Fibroblast of skin of left biceps (primary cell): ENCODE measurements around the gene FBXL13.
"Not testable (repeated sequence)": the region's sequence is repeated elsewhere in the genome, so short reads cannot be mapped to it uniquely, and the experiment has no call there.

ENCODE experiments used
- DNase-seq, 2 experiments: peaks; one replicate each; pipeline ENCODE4 v3.0.0-alpha.2; 2013; ENCODE audit warnings: low read depth in 2 of 2

The FBXL13 gene

DNA sequence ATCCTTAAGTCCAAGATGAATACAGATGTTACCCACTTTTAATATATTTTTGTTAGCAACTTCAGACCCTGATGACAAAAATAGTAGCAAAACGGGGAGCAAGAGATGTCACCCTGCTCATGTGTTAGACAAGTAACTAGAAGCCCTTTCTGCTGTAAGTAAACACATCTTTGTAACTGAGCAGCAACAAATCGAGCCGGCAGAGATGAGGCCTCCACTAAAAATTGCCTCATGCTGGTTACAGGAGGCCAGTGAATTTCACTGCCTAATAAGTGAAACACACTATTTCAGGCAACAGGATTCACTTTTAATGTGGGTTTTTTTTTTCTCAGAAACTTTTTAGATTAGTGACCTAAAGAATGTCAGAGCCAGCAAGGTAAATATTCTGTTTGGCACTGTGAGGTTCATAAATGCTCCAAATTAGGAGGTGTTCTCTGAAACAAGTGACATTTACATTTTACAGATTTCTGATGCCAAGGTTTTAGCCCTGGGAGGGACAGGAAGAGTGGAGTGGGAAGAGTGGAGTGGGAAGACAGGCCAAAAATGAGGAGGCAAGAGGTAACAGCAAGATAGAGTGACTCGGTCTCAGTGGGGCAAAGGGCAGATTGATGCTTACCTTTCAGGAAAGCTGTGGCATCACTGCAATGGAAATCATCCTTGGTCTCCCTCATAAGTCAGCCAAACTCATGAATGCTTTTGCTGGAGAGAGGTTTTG lies 215.4 kb downstream of the FBXL13 start:
- DNase-seq, result no peak

DNA sequence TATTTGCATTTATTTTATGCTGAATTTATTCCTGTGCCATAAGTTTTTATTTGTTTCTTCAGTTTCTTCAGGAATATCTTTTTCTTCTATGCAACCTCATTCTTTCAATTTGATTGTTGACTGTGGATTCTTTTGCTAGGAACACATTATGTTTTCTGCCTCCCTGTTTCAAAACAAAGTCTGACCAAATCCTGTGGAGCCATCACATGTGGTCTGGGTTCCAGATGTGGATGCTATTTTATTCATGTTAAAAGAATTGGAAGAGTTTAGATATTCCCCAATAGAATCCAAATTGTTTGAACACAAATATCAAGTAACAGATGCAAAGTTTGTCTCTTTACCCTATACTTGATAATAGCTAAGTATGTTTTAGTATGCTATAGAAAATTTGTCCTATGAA lies 218.6 kb downstream of the FBXL13 start:
- no peak for DNase-seq

- no peak for DNase-seq
Measured at GRCh38 chr7:102849538-102849937, 225.1 kb downstream of the FBXL13 start.

- DNase-seq, result peak; percentile 80 to 81
Measured at GRCh38 chr7:102849079-102849478, 225.5 kb downstream of the FBXL13 start.

GRCh38 chr7:102845346-102845745 lies 229.2 kb downstream of the FBXL13 start:
- DNase-seq, result no peak

- DNase-seq, result no peak
Measured at GRCh38 chr7:102843850-102844249, 230.7 kb downstream of the FBXL13 start.

DNA sequence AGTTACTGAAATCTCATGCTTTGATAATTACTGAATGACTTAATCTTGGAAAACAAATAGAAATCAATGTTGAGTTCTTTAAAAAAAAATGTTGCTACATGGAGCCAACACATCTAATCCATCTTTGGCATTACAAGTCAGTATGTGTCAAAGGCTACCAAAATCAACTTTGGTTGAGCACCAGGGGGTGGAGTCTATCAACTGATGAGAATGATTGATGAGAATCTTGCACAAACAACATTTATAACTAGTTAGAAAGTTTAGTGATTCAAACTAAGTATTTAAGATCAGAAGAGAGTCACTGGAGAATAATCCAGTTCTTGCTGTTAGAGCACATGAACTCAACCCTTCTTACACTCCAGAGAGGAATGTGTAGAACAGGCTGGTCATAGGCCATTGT lies 232.3 kb downstream of the FBXL13 start:
- no peak for DNase-seq

DNA sequence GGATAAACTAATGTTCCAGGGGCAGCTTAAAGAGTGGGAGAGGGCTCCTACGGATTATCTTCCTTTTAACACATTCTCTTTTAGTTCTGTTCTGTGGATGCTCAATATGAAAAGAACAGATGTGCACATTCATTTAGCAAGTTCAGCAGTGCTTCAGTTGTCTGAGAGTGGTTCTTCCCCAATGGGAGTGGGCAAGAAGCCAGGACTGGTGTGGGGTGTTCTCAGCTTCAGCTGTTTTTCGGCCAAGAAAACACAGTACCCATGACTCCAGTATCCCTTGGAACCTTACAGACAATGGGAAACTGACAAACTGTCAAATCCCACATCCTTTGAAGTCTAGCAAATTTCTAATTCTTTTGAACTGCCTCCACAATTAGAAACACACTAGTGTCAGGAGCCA lies 233.3 kb downstream of the FBXL13 start:
- DNase-seq, result no peak

- DNase-seq, result no peak
Measured at GRCh38 chr7:102840404-102840803, 234.2 kb downstream of the FBXL13 start.

- DNase-seq, result not testable (repeated sequence)
Measured at GRCh38 chr7:102838572-102839101, 236.0 kb downstream of the FBXL13 start.

DNA sequence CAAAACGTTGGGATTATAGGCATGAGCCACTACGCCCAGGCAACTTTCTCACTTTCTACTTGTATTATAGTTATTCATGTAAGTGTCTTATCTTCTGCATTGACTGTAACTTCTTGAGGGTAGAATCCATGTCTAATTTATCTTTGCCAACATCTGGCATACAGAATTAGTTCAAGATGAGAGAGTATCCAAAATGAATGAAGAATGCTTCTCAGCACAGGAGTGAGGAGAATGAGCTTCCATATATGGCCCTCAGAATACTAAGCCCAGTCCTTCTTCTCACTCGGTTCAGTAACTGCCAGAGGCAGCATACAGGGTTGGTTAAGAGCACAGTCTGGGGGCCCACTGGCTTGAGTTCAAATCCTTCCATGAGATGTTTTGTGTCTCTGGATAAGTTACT lies 236.8 kb downstream of the FBXL13 start:
- DNase-seq, result no peak

- no peak for DNase-seq
Measured at GRCh38 chr7:102836977-102837376, 237.6 kb downstream of the FBXL13 start.

DNA sequence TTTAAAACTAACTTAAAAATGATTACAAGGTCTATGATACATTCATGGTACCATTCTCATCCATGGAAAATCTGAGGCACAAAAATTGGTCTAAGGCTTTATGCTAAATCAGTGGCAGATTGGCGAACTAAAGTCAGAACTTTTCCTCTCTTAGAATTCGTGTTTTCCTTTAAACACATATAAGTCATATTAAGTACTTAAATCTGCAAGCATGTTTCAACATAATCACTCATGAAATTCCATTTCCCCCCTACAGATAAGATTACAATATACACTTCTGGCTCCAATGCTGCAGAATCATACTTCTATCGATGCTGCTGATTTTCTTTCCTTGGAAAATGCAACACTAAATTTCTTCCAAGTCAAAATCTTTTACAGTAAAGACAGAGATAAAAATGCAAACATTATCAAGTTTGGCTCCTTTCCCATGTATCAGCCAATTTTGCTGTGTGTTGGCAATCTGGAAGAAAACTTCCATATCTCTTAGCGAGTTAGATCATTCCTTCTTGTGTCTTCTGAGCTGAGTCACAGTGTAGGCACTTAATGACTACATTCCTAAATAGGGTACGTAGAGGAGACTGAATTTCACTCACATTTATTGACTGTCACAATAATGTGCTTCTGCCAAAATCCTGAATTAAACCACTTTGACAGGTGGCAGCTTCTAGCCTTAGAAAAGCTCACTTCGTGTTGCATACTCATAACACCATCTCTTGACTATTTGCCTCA lies 238.2 kb downstream of the FBXL13 start:
- peak; percentile 75 to 82 for DNase-seq

DNA sequence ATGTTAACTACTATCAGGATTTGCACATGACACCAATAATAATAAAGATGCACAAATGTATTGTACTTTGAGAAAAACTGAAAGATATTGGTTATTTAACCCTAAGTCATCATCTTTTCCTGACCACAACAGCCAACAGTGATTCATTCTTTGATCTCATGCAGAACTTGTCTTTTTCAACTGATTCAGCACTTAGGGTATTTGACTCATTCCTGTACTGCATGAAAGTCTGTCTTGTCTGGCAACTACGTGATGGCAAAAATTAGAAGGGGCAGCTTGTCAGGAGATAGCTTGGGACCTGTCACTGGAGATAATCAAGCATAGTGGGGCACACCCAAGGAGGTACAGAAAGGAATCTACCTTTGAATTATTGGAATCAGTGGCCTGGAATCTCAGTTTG lies 239.6 kb downstream of the FBXL13 start:
- no peak for DNase-seq

DNA sequence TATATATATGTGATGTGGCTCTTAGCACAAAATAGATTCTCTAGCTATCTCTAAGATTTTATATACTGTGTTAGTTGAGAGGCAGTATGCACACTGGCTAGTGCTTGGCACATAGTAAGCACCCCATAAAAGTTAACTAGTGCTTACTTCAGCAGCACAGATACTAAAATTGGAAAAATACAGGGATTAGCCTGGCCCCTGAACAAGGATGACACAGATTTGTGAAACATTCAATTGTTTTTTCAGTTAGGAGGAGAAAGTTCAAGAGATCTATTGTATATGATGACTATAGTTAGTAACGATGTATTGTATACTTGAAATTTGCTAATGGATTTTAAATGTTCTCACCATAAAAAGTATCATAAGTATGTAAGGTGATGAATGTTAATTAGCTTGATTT lies 240.1 kb downstream of the FBXL13 start:
- DNase-seq, result no peak

- DNase-seq, result no peak
Measured at GRCh38 chr7:102833343-102833742, 241.3 kb downstream of the FBXL13 start.

- DNase-seq, result no peak
Measured at GRCh38 chr7:102832674-102833073, 241.9 kb downstream of the FBXL13 start.

DNA sequence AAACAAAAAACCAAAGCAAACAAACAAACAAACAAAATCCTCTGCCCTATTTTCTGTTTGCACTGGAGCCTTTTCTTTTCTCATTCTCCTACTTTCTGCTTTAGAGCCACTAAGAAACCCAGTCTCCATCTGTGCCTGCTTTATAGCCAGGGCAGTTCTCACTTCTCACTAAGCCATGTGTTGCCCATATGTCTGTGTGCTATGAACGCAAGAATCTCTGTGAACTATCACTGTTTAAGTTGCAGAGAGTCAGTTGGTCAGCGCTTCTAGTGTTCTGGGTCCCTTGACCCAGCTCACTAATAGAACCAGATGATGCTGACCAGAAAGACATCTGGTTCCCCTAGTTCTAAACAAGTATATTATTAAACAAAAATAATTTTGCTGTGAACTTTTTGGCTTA lies 244.4 kb downstream of the FBXL13 start:
- no peak for DNase-seq

DNA sequence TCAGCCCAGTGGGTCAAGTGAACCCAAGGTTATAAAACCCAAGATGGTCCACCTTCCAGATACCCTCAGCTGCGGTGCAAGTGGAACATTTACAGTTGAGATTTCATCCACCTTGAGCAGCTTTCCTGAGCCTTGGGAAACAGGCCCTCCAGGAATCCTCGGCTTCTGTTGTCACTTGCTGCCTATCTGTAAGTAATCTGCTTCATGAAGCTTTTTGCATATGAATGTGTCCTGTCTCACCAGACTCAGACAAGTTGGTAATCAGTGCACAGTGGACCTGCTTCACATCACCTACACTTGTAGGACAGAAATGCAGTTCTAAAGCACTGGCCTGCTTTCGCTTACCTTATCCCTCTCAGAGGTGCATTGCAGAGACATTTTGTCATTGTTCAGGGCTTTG lies 245.5 kb downstream of the FBXL13 start:
- DNase-seq, result no peak

- DNase-seq, result no peak
Measured at GRCh38 chr7:102828286-102828685, 246.3 kb downstream of the FBXL13 start.

- DNase-seq, result no peak
Measured at GRCh38 chr7:102823390-102824119, 251.0 kb downstream of the FBXL13 start.

DNA sequence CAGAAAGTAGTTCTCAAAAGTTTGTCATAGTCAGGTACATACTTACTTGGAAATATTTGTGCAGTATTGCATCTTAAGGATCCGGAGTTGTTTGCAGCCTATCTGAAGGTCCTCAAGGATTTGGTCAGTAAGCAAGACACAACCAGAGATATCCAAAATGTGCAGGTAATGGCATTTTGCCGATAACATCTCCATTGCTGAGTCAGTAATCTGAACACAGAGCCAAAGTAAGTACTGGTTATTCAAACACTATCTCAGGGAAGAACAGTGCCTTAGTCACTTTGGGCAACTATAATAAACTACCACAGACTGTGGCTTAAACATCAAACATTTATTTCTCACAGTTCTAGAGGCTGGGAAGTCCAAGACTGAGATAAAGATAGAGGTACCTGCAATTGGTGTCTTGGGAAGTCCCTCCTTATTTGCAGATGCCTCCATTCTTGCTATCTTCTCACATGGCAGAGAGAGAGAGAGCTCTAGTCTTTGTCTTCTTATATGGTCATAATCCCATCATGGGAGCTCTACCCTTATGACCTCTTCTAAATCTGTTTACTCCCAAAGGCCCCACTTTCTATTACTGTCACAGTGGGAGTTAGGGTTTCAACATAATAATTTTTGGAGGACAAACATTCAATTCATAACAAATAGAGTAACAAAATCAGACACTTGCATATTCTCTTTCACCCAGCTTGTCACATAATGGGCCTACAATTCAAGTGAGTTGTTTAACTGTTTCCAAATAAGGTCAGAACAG lies 252.4 kb downstream of the FBXL13 start:
- no peak for DNase-seq
